T1000 (cell line): ENCODE results near the gene ANKRD33B.
"Not testable (repeated sequence)": the region's sequence is repeated elsewhere in the genome, so short reads cannot be mapped to it uniquely, and the experiment has no call there.

ENCODE experiments used
- DNase-seq: peaks from one replicate; lab custom pipeline; 2025; ENCODE audit warnings: mixed read lengths; lab: John Stamatoyannopoulos, UW

ANKRD33B gene

DNA sequence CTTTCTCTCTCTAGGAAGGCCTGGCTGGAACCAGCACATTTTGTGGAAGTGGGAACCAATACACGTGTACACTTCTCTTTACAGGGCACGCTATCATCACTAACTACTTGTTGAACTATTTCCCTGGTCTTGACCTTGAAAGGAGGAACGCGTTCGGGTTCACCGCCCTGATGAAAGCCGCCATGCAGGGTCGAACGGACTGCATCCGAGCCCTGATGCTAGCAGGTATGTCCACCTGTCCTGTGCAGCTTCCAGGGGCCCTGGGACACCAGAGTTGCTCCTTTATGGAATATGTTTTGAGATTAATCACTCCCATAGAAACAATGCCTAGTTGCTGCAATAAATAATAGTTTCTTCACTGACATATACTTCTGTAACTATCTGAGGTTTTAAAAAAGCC lies 74.1 kb downstream of the ANKRD33B start:
- no peak for DNase-seq

GRCh38 chr5:10638723-10639122 lies 74.9 kb downstream of the ANKRD33B start:
- DNase-seq, result not testable (repeated sequence)

- DNase-seq, result no peak
Observed at GRCh38 chr5:10639846-10640368, 76.0 kb downstream of the ANKRD33B start.

GRCh38 chr5:10642367-10642766 lies 78.5 kb downstream of the ANKRD33B start:
- no peak for DNase-seq

DNA sequence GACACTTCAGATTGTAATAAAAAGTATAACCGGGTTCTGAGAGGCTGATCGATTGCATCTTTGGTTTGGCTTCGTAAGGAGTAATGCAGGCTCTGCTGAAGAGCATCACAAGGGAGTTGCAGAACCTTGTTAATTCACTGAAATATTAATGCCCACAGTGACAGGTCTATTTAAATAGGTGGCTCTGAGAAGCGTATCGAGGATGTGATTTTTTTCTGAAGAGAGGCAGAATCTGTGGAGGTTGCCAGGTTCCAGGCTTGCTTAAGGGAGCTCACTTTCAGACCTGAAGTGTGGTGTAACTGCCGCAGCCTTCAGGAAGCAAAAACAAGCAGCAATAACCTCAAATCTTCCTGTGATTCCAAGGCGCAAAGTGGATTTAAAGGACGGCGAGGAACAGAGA lies 80.3 kb downstream of the ANKRD33B start:
- DNase-seq, result no peak

DNA sequence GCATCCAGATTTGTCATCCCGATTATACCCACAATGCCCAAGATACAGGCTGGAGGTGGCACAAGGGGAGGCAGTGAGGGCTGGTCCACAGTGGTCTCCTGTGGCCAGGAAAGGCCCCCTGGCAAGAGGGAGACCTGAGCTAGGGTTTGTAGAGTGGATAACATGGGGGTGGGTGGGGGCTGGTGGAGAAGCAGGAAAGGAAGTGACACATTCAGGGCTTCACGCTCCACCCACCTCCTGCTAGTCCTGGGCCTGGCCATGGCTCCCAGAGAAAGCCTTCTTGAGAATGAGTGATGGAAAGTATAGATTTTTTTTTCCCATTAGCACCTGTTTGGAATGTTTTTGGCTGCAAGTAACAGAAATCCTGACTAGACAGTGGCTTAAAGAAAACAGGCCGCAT lies 81.3 kb downstream of the ANKRD33B start:
- DNase-seq, result no peak

- DNase-seq, result no peak
Observed at GRCh38 chr5:10645671-10646070, 81.8 kb downstream of the ANKRD33B start.

- no peak for DNase-seq
Observed at GRCh38 chr5:10647640-10648039, 83.8 kb downstream of the ANKRD33B start.

DNA sequence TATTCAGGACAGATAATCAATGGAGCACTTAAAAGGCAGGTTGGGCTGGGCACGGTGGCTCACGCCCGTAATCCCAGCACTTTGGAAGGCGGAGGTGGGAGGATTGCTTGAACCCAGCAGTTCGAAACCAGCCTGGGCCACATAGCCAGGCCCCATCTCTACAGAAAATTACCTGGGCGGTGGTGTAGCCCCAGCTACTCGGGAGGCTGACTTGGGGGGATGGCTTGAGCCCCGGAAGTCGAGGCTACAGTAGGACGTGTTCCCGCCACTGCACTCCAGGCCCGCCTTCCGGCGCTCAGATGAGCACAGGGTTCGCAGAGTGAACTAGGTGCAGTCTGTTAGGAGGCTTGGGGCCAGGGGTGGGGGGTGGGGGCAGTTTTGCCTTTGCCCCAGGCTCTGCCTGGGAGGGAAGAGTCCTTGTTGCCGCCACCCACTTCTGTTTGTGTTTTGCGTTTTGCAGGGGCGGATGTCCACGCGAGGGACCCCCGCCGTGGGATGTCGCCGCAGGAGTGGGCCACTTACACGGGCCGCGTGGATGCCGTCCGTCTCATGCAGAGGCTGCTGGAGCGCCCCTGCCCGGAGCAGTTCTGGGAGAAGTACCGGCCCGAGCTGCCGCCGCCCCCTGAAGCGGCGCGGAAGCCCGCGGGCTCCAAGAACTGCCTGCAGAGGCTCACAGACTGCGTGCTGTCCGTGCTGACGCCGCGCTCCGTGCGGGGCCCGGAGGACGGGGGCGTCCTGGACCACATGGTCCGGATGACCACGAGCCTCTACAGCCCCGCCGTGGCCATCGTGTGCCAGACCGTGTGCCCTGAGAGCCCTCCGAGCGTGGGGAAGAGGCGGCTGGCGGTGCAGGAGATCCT lies 85.2 kb downstream of the ANKRD33B start:
- DNase-seq, result no peak

DNA sequence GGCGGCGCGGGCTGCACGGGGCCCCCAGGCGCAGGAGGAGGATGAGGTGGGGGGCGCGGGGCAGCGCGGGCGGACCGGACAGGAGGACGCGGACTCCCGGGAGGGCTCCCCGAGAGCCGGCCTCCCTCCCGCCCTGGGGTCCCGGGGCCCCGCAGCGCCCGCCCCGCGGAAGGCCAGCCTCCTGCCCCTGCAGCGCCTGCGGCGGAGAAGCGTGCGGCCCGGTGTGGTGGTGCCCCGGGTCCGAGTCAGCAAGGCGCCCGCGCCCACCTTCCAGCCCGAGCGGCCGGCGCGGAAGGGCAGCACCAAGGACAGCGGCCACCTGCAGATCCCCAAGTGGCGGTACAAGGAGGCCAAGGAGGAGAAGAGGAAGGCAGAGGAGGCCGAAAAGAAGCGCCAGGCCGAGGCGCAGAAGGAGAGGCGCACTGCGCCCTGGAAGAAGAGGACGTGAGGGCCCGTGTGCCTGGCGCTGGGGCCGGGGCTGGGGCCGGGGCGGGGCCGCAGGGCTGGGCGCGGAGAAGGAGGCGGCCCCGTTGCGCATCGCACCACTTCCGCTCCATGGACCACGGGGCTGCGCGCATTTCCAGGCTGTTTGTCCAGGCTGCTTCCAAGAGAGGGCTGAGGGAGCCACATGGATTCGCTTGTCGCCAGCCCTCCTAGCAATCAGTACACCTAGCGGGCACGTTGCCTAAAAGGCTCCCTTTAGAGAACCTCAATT lies 86.0 kb downstream of the ANKRD33B start:
- no peak for DNase-seq

DNA sequence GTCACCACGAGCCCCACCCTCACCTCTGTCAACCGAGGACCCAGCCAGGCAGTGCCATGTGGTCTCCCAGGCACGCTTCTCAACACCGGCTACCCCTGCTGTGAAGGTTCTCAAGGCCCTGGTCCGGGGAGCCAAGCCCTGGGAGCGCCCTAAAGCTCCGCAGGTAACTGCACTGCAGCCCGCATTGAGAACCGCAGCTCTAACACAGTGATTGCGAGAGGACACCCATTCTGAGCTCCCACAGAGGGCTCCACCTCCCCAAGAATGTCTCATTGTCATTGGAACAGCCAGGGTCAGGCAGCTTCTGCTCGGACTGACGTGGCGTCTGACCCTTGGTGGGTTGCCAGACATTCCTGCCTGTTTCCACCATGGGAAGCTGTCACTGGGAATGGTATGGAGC lies 88.3 kb downstream of the ANKRD33B start:
- DNase-seq, result no peak

DNA sequence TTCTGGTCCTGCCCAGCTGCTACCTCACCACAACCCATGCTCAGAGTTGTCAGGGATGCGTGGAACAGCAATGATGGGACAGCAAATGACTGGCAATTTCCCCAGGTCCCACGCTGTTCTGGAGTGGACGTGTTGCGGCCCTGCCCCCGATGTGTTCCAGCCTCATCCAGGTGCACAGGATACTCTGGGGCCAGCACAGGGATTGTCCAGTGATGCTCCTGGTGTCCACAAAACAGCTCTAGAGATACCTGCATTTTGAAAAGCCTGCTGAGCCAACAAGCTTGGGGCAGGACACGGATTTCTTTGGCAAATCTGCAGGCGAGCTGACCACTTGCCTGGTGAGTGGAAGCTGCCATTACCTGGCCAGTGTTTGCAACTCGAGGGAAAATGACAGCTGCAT lies 88.7 kb downstream of the ANKRD33B start:
- DNase-seq, result no peak

DNA sequence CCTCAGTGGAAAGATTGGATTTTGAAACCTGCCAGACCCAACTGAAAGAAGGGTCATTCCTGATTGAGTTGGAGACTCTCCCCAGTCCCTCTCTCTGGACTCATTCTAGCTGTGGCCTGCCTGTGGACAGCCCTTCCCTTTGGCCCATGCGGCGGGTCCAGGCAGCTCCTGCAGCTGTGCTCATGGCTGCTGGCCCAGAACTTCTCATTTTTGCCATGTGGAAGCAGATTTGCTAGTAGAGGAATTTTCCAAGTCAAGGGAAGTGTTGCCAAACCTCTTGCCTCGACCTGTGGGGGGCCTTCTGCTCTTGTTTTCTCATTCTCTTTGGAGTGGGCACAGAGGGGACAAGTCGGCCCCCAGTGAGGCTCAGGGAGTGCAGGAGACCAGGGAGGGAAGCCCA lies 89.2 kb downstream of the ANKRD33B start:
- DNase-seq, result no peak

GRCh38 chr5:10653751-10654400 lies 90.0 kb downstream of the ANKRD33B start:
- DNase-seq, result no peak

DNA sequence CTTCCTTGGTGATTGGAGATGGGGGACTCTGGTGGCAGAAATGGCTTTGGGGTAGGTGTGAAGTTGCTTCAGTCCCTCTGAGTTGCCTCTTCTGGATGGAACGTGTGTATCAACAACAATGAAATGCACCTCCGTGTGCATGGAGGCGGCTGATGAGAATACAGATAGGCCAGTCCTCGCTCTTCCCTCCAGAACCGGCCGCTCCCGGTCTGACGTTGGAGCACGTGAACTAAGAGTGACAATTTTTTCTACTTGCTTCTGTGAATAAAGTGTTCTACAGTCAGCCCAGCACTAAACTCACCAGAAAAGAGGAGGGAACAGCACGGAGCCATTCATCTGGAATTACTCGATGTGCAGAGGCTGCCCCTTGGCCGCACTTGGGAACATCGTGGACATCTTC lies 90.7 kb downstream of the ANKRD33B start:
- no peak for DNase-seq

GRCh38 chr5:10655161-10655971 lies 91.5 kb downstream of the ANKRD33B start:
- DNase-seq, result peak; percentile 13

- no peak for DNase-seq
Observed at GRCh38 chr5:10655972-10656830, 92.3 kb downstream of the ANKRD33B start.

GRCh38 chr5:10658265-10658664 lies 94.4 kb downstream of the ANKRD33B start:
- DNase-seq, result no peak

GRCh38 chr5:10660135-10660534 lies 96.3 kb downstream of the ANKRD33B start:
- no peak for DNase-seq

- DNase-seq, result no peak
Observed at GRCh38 chr5:10660720-10661387, 97.0 kb downstream of the ANKRD33B start.
